Stomach smooth muscle (tissue), 2 donors: ENCODE measurements around the gene ZNF836.
"Not testable (repeated sequence)": the region's sequence is repeated elsewhere in the genome, so short reads cannot be mapped to it uniquely, and the experiment has no call there.

Experiments
- H3K27ac ChIP-seq: one replicate; pipeline ENCODE4 v1.7.0; 2013; ENCODE audit warnings: mild to moderate bottlenecking, low read length, inconsistent platforms
- H3K27me3 ChIP-seq, 2 donors: one replicate each; pipeline ENCODE4 v1.7.0; 2013; ENCODE audit warnings: low read length in 2 of 2; ENCODE audit not compliant: insufficient read depth in 2 of 2, control insufficient read depth in 1 of 2
- H3K36me3 ChIP-seq, 2 donors: one replicate each; pipeline ENCODE4 v1.7.0; 2013; ENCODE audit warnings: low read length in 2 of 2; ENCODE audit not compliant: control insufficient read depth in 2 of 2, insufficient read depth in 2 of 2
- H3K4me1 ChIP-seq: one replicate; pipeline ENCODE4 v1.7.0; 2013; ENCODE audit warnings: low read length; ENCODE audit not compliant: control insufficient read depth, insufficient read depth
- H3K4me3 ChIP-seq, 2 donors: one replicate each; pipeline ENCODE4 v1.7.0; 2013; ENCODE audit warnings: low read length in 2 of 2
- H3K9ac ChIP-seq, 2 donors: one replicate each; pipeline ENCODE4 v1.7.0; 2013; ENCODE audit warnings: low read length in 2 of 2, mild to moderate bottlenecking in 1 of 2
- H3K9me3 ChIP-seq, 2 donors: one replicate each; pipeline ENCODE4 v1.7.0; 2013; ENCODE audit warnings: low read length in 2 of 2; ENCODE audit not compliant: control insufficient read depth in 2 of 2
- donor health status: healthy.
- donor health status: Pancreatic carcinoma.

Gene ZNF836

DNA sequence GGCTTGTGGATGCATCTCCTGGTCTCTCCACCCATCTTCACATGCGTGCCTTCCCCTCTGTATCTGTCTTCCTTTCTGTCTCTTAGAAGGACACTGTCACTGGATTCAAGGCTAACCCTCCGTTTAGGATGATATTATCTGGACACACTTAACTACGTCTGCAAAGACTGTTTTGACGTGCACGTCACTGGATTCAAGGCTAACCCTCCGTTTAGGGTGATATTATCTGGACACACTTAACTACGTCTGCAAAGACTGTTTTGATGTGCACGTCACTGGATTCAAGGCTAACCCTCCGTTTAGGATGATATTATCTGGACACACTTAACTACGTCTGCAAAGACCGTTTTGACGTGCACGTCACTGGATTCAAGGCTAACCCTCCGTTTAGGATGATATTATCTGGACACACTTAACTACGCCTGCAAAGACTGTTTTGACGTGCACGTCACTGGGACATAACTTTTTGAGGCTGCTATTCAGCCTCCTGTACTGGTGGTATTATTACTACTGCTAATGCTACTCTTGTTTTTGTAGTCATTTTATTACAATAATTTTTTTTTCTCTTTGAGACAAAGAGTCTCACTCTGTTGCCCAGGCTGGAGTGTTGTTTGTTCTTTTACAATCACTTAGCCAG, 29.5 kb upstream of the ZNF836 start:
- H3K9me3 ChIP-seq, H3K9ac ChIP-seq, H3K27me3 ChIP-seq, H3K4me3 ChIP-seq, H3K27ac ChIP-seq: not testable (repeated sequence)
- H3K36me3 ChIP-seq: peaks cover 53 to 64% of the 10 kb centered on the region in 2 donors
- H3K4me1 ChIP-seq: peaks cover 26% of the 10 kb centered on the region

DNA sequence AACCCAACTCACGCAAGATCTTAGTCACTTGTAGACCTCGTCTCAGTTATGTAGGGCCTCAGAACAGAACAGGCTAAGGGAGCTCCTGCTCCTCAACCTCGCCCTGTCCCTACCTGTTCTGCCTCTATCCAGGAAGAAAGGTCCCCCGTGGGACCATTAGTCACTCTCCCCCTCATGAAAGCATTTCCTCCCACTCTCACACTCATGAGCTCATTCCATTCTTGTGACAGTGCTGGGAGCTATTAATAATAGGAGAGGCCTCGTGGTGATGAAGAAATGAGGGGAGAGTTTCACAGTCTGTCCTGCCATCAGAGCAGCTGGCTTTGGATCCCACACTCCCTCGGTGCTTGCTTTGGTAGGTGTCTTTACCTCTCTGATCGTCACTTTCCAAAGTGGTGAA, 28.6 kb upstream of the ZNF836 start:
- Histone ChIP-seq H3K27me3 (no peaks in the 10 kb centered on the region), H3K36me3 (peaks cover 53 to 62% of the 10 kb centered on the region in 2 donors), H3K9me3 (no peaks in the 10 kb centered on the region), H3K9ac (peak overlapping the region in 1 of 2 donors; percentile 42), H3K27ac (peak overlapping the region; percentile 24), H3K4me3 (no peak overlapping the region), H3K4me1 (peaks cover 27% of the 10 kb centered on the region)

DNA sequence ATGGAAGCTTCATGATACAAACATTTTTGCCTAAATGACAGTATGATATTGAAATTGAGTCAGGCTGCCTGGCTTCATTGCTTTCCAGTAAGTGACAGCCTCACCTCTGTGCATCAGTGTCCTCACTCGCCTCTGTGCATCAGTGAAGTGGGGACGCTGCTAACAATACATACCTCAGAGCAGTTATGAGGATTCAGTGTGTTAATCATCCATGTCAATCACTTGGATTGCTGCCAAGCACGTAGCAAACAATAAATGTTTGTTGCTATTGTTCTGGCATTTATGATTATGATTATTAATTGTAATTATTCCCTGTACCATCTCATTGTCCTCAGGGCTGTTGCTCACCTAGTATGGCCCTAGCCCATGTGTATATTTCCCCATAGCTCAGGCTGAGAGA, 27.3 kb upstream of the ZNF836 start:
- Histone ChIP-seq H3K27ac (no peak overlapping the region), H3K4me3 (no peak overlapping the region), H3K9ac (no peak overlapping the region), H3K9me3 (no peaks in the 10 kb centered on the region), H3K27me3 (no peaks in the 10 kb centered on the region), H3K4me1 (peaks cover 34% of the 10 kb centered on the region), H3K36me3 (peaks cover 46 to 52% of the 10 kb centered on the region in 2 donors)

DNA sequence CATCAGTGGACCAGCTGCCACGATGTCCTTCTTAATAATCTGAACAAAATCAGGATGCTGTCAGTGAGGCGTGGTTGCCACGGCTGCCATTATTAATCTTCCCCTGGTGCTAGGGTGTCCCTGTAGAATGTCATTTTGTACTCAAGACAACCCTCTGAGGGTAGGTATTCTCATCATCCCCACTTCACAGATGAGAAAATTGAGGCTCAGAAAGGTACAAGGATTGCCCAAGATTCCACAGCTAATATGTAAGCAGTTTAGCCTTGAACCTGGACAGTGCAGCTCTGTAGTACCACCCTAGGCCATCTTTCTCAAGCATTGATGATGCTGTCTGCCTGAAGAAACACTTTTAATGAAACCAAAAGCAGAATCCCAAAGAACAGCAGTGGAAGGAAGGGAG, 26.5 kb upstream of the ZNF836 start:
- no peaks in the 10 kb centered on the region for H3K9me3 ChIP-seq
- H3K27ac ChIP-seq: no peak overlapping the region
- peaks cover 42 to 47% of the 10 kb centered on the region in 2 donors for H3K36me3 ChIP-seq
- H3K27me3 ChIP-seq: no peaks in the 10 kb centered on the region
- no peak overlapping the region for H3K9ac ChIP-seq
- H3K4me1 ChIP-seq: peaks cover 38% of the 10 kb centered on the region
- no peak overlapping the region for H3K4me3 ChIP-seq

DNA sequence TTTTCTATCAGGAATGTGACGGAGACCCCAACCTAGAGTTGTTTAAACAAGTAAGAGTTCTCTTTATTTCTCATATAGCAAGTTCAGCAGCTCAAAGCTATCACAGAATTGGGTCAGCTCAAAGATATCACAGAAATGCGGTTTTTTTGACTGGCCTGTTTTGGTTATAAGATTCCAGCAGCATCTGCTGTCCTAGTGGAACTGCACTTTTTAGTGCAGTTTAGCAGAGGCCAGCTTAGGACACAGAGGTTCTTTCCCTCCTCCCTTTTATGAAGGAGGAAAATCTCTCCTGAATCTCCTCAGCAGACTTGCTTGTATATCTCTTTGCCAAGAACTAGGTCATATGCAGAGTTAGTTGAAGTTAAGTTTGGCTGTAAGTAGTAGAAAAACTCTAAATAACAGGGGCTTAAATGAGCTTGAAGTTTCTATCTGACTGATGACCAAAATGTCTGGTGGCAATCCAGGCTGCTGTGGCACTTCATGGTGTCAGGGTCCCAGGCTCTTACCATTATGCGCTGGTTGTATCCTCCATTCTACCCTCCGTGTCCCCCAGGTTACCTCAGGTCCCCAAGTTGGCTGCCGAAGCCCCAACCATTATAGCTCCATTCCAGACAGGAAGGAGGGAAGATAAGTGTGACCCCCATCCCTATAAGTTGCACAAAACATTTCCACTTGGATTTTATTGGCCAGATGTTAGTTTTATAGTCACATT, 25.0 kb upstream of the ZNF836 start:
- Histone ChIP-seq H3K4me3 (no peak overlapping the region), H3K27me3 (no peaks in the 10 kb centered on the region), H3K27ac (no peak overlapping the region), H3K9ac (no peak overlapping the region), H3K9me3 (no peaks in the 10 kb centered on the region), H3K36me3 (peaks cover 26 to 33% of the 10 kb centered on the region in 2 donors), H3K4me1 (peaks cover 50% of the 10 kb centered on the region)

DNA sequence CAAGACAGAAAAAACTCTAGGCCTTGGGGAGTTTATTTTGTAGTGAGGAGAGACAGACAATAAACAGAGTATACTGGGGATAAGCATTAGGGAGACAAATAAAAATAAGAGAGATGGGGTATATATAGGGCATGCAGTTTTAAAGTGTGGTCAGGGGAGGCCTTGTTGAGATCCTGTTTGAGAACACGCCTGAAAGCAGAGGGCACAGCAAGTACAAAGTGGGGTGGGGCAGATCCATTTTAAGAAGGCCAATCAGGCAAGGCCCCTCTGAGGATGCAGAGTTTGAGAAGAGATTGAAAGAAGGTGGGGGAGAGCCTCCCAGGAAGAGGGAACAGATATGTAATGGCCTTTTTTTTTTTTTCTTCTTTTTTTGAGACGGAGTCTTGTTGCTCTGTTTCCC, 20.5 kb upstream of the ZNF836 start:
- Histone ChIP-seq H3K9me3 (no peaks in the 10 kb centered on the region), H3K4me1 (peaks cover 45% of the 10 kb centered on the region), H3K9ac (peak overlapping the region in 1 of 2 donors; percentile 77), H3K27ac (peak overlapping the region; percentile 97), H3K36me3 (peaks cover 19 to 22% of the 10 kb centered on the region in 2 donors), H3K4me3 (peak overlapping the region; percentile 61 to 94), H3K27me3 (no peaks in the 10 kb centered on the region)

DNA sequence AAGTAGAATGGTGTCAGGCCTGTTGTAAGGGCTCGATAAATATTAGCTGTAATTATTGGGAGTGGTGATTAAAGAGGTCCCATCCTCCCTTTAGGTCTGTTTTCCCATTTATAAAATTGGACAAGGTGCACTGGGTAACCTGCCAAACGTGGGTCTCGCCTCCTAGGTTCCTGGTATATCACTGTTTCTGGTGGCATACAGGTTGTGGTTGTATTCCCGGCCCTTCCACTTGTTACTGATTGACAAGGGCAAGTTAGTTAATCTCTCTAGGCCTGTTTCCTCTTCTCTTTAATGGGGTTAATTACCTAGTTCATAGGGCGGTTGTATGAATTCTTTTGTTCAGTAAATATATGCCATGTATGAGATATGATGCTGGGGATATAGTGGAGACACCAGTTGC, 20.0 kb upstream of the ZNF836 start:
- Histone ChIP-seq H3K27ac (peak overlapping the region; percentile 97), H3K9ac (peak overlapping the region; percentile 77 to 98), H3K9me3 (no peaks in the 10 kb centered on the region), H3K4me1 (peaks cover 45% of the 10 kb centered on the region), H3K4me3 (peak overlapping the region; percentile 61 to 94), H3K36me3 (peaks cover 15 to 19% of the 10 kb centered on the region in 2 donors), H3K27me3 (no peaks in the 10 kb centered on the region)

DNA sequence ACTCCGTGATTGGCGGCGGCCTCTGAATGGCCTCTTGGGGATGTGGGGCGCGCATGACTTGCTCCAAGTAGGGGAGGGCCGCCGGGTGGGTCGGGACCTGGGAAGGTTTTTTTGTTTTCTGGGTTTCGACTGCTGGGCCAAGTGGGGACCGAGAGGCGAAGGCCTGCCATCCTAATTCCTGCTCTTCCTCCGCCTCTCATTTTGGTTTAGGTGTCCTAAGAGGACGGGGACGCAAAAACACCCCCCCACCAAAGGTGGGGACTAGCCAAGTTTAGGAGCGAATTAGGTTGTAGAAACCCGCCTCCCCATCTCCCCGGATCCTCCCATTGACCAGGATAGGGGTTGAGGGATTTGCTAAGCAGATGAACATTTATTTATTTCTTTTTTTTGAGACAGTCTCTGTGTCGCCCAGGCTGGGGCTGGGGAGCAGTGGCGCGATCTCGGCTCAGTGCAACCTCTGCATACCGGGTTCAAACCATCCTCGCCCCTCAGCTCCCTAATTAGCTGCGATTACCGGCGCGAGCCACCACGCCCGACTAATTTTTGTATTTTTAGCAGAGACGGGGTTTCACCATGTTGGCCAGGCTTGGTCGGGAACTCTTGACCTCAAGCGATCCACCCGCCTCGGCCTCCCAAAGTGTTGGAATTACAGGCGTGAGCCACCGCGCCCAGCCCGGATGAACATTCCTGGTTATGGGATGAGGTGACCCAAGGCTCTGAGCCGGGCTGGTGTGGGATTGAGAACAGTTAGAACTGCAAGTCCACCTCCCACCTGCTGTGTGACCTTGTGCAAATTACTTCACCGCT, 19.3 kb upstream of the ZNF836 start:
- Histone ChIP-seq H3K4me1 (peaks cover 41% of the 10 kb centered on the region), H3K36me3 (peaks cover 11 to 14% of the 10 kb centered on the region in 2 donors), H3K27me3 (no peaks in the 10 kb centered on the region), H3K4me3 (peak overlapping the region; percentile 61 to 94), H3K9me3 (no peaks in the 10 kb centered on the region), H3K9ac (peak overlapping the region; percentile 77 to 98), H3K27ac (peak overlapping the region; percentile 97)

DNA sequence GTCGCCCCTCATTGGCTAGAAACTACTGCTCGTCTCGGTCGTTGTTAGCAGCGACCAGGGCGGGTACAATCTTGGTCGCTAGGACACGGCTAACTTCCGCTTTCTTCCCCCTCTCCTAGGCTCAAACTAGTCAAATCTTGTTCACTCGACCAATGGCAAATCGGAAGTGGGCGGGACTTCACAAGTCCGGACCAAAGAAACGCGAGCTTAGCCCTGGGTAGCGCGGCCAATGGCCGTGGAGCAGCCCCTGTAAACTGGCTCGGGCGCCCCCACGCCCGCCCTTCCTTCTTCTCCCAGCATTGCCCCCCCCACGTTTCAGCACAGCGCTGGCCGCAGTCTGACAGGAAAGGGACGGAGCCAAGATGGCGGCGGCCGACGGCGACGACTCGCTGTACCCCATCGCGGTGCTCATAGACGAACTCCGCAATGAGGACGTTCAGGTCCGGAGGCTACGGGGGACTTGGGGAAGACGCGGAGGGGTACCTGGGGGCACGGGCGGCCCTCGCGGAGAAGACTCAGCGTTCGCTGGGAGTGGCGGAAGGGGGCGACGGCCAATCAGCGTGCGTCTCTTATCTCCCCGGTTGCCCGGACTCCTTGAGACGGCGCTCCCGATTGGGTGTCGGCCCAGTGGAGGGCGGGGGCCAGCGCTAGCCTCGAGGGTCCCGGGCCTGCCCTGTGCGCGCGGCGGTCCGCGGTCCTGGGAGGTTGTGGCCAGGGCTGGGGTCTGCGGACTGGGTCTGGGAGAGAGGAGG, 18.5 kb upstream of the ZNF836 start, which contains the start of gene PPP2R1A:
Gene PPP2R1A (plus strand): TSS at position 318 of the 752 bp plus-strand sequence. CDS start 45 bp downstream, at position 363.
- no peaks in the 10 kb centered on the region for H3K9me3 ChIP-seq
- no peaks in the 10 kb centered on the region for H3K27me3 ChIP-seq
- H3K36me3 ChIP-seq: peaks cover 5 to 6% of the 10 kb centered on the region in 2 donors
- H3K4me1 ChIP-seq: peaks cover 41% of the 10 kb centered on the region
- H3K27ac ChIP-seq: peak within 1 kb of the TSS; percentile 97
- peak within 1 kb of the TSS; percentile 74 to 94 for H3K4me3 ChIP-seq
- peak within 1 kb of the TSS; percentile 77 to 98 for H3K9ac ChIP-seq
